Heart right ventricle (tissue), 16 donors: ENCODE data around the gene PRDX3. TPM values are rescaled to one million over a fixed set of nuclear protein-coding genes. Genes with fewer than 3 reads are reported as not detected.
A peak's percentile ranks its signal among the peaks of the same experiment; 100 is the strongest.
"Not testable (repeated sequence)": the region's sequence is repeated elsewhere in the genome, so short reads cannot be mapped to it uniquely, and the experiment has no call there.

Experiments used
- ATAC-seq, 8 donors: fragments of 200-7000 bp; cut with Tn5 transposase; one replicate each; pipeline ENCODE4 v1.9.1; 2020; ENCODE audit warnings: mild to moderate bottlenecking in 8 of 8, moderate library complexity in 8 of 8, moderate number of reproducible peaks in 1 of 8
- DNase-seq, 2 donors: peaks; one replicate each; pipeline ENCODE4 v3.0.0-alpha.2; 2020
- H3K27ac ChIP-seq, 10 donors: fragments of 200-600 bp; sonication (generic) in 2 of 10; one replicate each; pipeline versions ENCODE4 v1.5.0 to v1.8.0; 2020 to 2022; ENCODE audit warnings: mild to moderate bottlenecking in 3 of 10
- H3K27me3 ChIP-seq, 7 donors: fragments of 200-600 bp; one replicate each; pipeline ENCODE4 v1.8.0; 2021 to 2022; ENCODE audit warnings: mild to moderate bottlenecking in 2 of 7
- H3K36me3 ChIP-seq, 9 donors: fragments of 200-600 bp; sonication (generic) in 1 of 9; one replicate each; pipeline versions ENCODE4 v1.5.0 to v1.8.0; 2020 to 2022; ENCODE audit warnings: mild to moderate bottlenecking in 2 of 9
- H3K4me1 ChIP-seq, 9 donors: fragments of 200-600 bp; sonication (generic) in 1 of 9; one replicate each; pipeline versions ENCODE4 v1.5.0 to v1.8.0; 2020 to 2022; ENCODE audit warnings: mild to moderate bottlenecking in 4 of 9
- H3K4me3 ChIP-seq, 10 donors: fragments of 200-600 bp; sonication (generic) in 2 of 10; one replicate each; pipeline versions ENCODE4 v1.5.0 to v1.8.0; 2020 to 2022; ENCODE audit warnings: mild to moderate bottlenecking in 7 of 10, moderate library complexity in 2 of 10
- H3K9me3 ChIP-seq, 11 donors: fragments of 200-600 bp in 10 of 11; sonication (generic) in 2 of 11; one replicate each; pipeline versions ENCODE4 v1.5.0 to v1.8.0; 2013 to 2022; ENCODE audit warnings: mild to moderate bottlenecking in 2 of 11, control low read depth in 1 of 11, moderate library complexity in 1 of 11
- WGBS, 2 donors: extraction: QIAGEN DNeasy Blood & Tissue Kit; methylation state at CpG; one replicate each; pipeline ENCODE4 v1.1.7; 2013; ENCODE audit warnings: inconsistent platforms in 1 of 2; 5-methylcytosine and 5-hydroxymethylcytosine counted together
- intact Hi-C, 10 donors: fragments of 100-400 bp; cut with DNase I; formaldehyde crosslinking; loops; one replicate each; pipeline versions ENCODE4 v1.11.1 to v1.14.2; 2022
- polyA plus RNA-seq, 2 donors: library from polyadenylated mRNA; stranded (reverse); fragments of 200-250 nt; gene quantifications; one replicate each; pipeline ENCODE4 v1.2.3, GENCODE V29; 2013
- total RNA-seq, 10 donors: library from RNA; stranded (reverse); fragmentation: NEBNext Ultra II Directional in 3 of 10; extraction: Animal tissue kit (Norgen Biotek cat#: 25700) in 3 of 10; gene quantifications; one replicate each; pipeline versions ENCODE4 v1.2.1 to v1.2.4, GENCODE V29; 2021 to 2023
- TF ChIP-seq, protein P1 (sequence below), 9 donors: fragments of 200-600 bp; sonication (generic) in 2 of 9; IDR thresholded peaks; one replicate each; pipeline versions ENCODE4 v1.5.0 to v1.8.0; 2021 to 2022; ENCODE audit warnings: antibody characterized with exemption in 9 of 9, mild to moderate bottlenecking in 5 of 9, moderate library complexity in 1 of 9
- donor health status: Arrhythmogenic right ventricular cardiomyopathy.
- donor health status: ischemic (EF 13 %, LVEDD 7.1; RV severe dilation, severe dysfunction).
- donor health status: healthy with polysubstance abuse.
- donor health status: DM: no; HTN: yes; CAD: no.
- donor health status: DM: no; HTN: no; CAD: no.
- donor health status: ischemic (EF 25% LVEDD 6.9; RV normal size, moderate dysfunction).
- donor health status: ischemic (EF 25% LVEDD 5.7; RV mildly dilated, moderate dysfunction).
- donor health status: healthy.
- donor health status: DM: yes; HTN: yes; CAD: no.
- donor health status: Ischemic cardiomyopathy.
- donor health status: ischemic (EF 35%, LVEDD 5.7; RV mildly dilated, moderate dysfunction).
- donor health status: nonischemic (EF 11% LVEDD 7.7; RV severe dilation, severe dysfunction).
- donor health status: DM: yes; HTN: yes; CAD: no.
- donor health status: PGD.
- donor health status: ischemic (EF 29% LVEDD 5.4; RV normal size, mild dysfunction).
- donor health status: nonischemic (EF 23%, LVEDD 6.1; RV moderate dilation, normal function).

The PRDX3 gene
- total and polyA plus RNA-seq, 12 donors: 75.4 to 323 (median 279) TPM

DNA sequence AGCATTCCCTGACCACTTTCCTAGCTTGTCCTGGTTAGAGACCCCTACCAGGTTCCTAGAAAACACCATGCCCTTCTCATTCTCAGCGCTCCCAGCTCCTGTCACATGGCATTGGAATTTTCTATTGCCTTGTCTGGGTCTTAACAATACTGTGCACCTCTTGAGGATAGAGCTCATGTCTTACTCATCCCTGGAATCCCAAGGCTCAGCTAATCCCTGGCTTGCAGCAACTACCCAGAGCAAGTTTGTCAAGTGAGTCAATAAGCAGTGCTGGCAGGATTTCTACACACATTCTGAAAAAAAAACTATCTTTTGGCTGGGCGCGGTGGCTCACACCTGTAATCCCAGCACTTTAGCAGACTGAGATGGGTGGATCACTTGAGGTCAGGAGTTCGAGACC, 11.7 kb upstream of the PRDX3 start:
- no peaks in the 10 kb centered on the region for H3K27me3 ChIP-seq
- no peaks in the 10 kb centered on the region for H3K9me3 ChIP-seq
- ATAC-seq (peak in 1 of 8 donors; percentile 65), DNase-seq (no peak)
- no peaks in the 10 kb centered on the region for H3K36me3 ChIP-seq
- TF ChIP-seq, protein P1, sequence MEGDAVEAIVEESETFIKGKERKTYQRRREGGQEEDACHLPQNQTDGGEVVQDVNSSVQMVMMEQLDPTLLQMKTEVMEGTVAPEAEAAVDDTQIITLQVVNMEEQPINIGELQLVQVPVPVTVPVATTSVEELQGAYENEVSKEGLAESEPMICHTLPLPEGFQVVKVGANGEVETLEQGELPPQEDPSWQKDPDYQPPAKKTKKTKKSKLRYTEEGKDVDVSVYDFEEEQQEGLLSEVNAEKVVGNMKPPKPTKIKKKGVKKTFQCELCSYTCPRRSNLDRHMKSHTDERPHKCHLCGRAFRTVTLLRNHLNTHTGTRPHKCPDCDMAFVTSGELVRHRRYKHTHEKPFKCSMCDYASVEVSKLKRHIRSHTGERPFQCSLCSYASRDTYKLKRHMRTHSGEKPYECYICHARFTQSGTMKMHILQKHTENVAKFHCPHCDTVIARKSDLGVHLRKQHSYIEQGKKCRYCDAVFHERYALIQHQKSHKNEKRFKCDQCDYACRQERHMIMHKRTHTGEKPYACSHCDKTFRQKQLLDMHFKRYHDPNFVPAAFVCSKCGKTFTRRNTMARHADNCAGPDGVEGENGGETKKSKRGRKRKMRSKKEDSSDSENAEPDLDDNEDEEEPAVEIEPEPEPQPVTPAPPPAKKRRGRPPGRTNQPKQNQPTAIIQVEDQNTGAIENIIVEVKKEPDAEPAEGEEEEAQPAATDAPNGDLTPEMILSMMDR (IDR thresholded peaks at IDR 0.05): no peak
- intact Hi-C loops: no loop called here
- H3K4me1 ChIP-seq: peaks cover 0 to 22% (median 0%) of the 10 kb centered on the region in 9 donors
- no peak overlapping the region for H3K27ac ChIP-seq
- 92 to 96% methylated on average over 4 of the region's 4 CpGs for WGBS, 2 donors
- H3K4me3 ChIP-seq: no peak overlapping the region

DNA sequence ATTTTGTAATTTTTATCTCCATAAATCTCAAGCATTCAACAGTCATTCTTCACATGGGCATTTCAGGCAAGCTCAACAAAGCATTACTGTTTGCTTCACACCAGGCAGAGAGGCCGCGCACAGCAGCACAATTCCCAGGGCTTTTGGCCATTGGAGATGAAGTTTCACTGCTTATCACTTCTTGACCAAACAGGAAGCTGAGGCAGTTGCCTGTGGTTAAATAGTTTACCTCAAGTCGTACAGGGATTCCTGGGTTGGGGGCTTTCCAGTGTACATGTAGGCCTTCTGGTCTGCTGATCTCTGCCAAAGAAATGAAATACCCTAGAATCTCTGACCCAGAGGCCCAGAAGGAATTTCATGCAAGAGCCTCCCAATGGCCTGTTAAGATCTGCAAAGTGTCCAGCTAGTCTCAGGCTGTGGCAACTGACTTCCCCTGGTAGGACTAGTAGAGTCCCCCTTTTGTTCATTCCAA, 11.2 kb upstream of the PRDX3 start:
- DNase-seq: no peak
- TF ChIP-seq, protein P1 (IDR thresholded peaks at IDR 0.05): no peak
- H3K9me3 ChIP-seq: no peaks in the 10 kb centered on the region
- 75 to 77% methylated on average over 3 of the region's 3 CpGs for WGBS, 2 donors
- H3K4me1 ChIP-seq: peaks cover 0 to 22% (median 0%) of the 10 kb centered on the region in 9 donors
- H3K4me3 ChIP-seq: no peak overlapping the region
- no peaks in the 10 kb centered on the region for H3K36me3 ChIP-seq
- no peak for ATAC-seq
- intact Hi-C loops: no loop called here
- H3K27ac ChIP-seq: no peak overlapping the region
- H3K27me3 ChIP-seq: no peaks in the 10 kb centered on the region

DNA sequence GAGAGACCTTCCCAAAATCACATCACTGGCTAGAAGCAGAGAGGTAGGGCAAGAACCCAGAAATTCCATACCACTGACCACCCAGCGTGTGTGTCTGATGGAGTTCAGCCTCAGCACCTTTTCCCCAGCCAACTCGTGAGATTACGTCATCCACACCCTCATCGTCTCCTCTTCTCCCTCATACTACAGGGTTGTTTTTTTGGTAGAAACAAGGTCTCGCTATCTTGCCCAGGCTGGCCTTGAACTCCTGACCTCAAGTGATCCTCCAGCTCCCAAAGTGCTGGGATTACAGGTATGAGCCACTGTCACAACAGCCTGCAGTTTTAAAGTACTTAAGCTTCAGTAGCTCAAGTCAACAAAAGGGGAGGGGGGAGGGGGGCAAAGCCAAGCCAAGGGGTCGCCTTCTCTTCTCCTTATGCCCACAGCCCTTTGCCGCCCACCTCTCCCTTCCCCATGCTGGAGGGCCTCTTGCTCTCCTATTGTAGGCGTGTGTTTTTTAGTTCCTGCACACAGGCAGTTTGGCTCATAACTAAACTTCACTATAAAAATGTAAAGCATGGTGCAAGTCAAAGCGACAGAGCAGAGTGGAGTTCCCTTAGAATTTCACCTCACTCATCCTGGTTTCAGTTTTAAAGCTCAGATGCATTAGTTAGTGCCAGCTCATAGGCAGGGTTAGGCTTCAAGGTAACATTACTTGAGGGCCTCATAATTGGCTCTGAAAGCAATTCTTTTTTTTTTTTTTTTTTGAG, 5.2 kb upstream of the PRDX3 start:
- DNase-seq: no peak
- ATAC-seq: no peak

DNA sequence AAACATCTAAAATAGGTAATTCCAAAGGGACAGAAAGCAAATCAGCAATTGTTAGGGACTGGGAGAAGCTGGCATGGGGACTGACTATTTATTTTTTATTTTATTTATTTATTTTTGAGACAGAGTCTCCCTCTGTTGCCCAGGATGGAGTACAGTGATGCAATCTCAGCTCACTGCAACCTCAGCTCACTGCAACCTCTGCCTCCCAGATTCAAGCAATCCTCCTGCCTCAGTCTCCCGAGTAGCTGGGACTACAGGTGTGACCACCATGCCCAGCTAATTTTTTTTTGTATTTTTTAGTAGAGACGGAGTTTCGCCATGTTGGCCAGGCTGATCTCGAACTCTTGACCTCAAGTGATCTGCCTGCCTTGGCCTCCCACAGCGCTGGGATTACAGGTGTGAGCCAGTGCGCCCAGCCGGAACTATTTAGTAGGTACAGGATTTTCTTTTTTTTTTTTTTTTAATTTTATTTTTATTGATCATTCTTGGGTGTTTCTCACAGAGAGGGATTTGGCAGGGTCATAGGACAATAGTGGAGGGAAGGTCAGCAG, 2.3 kb upstream of the PRDX3 start:
- DNase-seq, ATAC-seq, H3K9me3 ChIP-seq, H3K27ac ChIP-seq, intact Hi-C loops, H3K4me3 ChIP-seq, H3K27me3 ChIP-seq: not testable (repeated sequence)
- H3K4me1 ChIP-seq: peaks cover 0 to 28% (median 20%) of the 10 kb centered on the region in 9 donors
- 96% methylated on average over 7 of the region's 7 CpGs for WGBS, 2 donors
- H3K36me3 ChIP-seq: peaks cover 0 to 14% (median 0%) of the 10 kb centered on the region in 9 donors

More for the DNA sequence above, 5.2 kb upstream of the PRDX3 start:
- WGBS, 2 donors: 90 to 93% methylated on average over 9 of the region's 9 CpGs
- H3K27ac ChIP-seq: no peak overlapping the region
- peaks cover 0 to 8% (median 6%) of the 10 kb centered on the region in 9 donors for H3K4me1 ChIP-seq
- TF ChIP-seq, protein P1 (IDR thresholded peaks at IDR 0.05): no peak
- intact Hi-C loops: no loop called here
- no peaks in the 10 kb centered on the region for H3K36me3 ChIP-seq
- no peak overlapping the region for H3K4me3 ChIP-seq
- no peaks in the 10 kb centered on the region for H3K27me3 ChIP-seq
- H3K9me3 ChIP-seq: no peaks in the 10 kb centered on the region
